ENCODE data around the gene CSNK2A1.
"Not testable (repeated sequence)": the region's sequence is repeated elsewhere in the genome, so short reads cannot be mapped to it uniquely, and the experiment has no call there.

The CSNK2A1 gene

DNA sequence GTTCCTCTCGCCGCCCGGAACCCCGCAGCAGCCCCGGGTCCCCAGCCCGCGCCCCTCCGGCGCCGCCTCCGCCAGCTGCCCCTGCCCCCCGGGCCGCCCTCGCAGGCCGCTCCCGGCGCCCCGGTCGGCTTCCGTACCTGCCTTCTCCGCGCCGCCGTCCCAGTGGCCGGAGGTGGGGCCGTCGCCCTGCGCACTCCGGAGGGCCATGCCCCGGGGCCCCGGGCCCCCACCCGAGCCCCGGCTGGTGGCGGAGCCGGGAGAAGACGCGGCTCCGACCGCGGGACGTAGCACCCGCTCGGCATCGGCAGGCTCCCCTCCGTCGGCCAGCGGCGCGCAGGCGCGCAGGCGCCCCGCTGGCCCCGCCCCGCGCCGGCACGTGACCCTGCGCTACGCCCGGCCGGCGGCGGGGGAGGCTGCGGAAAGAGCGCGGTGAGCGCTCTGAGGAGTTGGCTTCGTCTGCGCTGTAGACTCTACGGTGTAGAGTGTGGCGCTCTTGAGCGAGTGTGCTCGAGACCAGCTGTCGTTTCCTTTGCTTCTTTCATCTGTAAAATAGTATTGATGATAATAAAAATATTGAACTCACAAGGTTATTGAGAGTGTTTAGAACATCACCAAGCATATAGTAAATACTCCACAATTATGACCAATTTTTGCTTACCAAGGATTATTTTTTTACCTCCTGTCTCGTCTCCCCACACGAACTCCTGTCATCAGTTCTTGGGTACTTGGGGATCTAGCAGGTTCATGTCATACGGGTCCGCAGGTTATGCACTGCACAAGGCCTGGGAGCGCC lies 81.2 kb downstream of the CSNK2A1 start, which contains the start of gene TBC1D20:
TBC1D20 (minus strand) TSS at position 335 of the 793 bp plus-strand sequence; CDS start at position 207, 128 bp downstream.
- H3K4me2 ChIP-seq (ENCODE audit: low read length), result peak within 1 kb of the TSS; percentile 94
- H3K36me3 ChIP-seq (ENCODE audit: insufficient read depth, low read length), result no peaks in the 10 kb centered on the region
- H3K4me3 ChIP-seq (ENCODE audit: low read length), result peak within 1 kb of the TSS; percentile 98
- H3K27me3 ChIP-seq (ENCODE audit: control insufficient read depth, insufficient read depth, low read length), result no peaks in the 10 kb centered on the region
- peak within 1 kb of the TSS; percentile 87 for H3K9ac ChIP-seq (ENCODE audit: low read depth, low read length)
- no peaks in the 10 kb centered on the region for H3K9me3 ChIP-seq (replicated peaks; ENCODE audit: low read length)
- peaks cover 16% of the 10 kb centered on the region for H3K4me1 ChIP-seq (ENCODE audit: control insufficient read depth, insufficient read depth, low read length)

DNA sequence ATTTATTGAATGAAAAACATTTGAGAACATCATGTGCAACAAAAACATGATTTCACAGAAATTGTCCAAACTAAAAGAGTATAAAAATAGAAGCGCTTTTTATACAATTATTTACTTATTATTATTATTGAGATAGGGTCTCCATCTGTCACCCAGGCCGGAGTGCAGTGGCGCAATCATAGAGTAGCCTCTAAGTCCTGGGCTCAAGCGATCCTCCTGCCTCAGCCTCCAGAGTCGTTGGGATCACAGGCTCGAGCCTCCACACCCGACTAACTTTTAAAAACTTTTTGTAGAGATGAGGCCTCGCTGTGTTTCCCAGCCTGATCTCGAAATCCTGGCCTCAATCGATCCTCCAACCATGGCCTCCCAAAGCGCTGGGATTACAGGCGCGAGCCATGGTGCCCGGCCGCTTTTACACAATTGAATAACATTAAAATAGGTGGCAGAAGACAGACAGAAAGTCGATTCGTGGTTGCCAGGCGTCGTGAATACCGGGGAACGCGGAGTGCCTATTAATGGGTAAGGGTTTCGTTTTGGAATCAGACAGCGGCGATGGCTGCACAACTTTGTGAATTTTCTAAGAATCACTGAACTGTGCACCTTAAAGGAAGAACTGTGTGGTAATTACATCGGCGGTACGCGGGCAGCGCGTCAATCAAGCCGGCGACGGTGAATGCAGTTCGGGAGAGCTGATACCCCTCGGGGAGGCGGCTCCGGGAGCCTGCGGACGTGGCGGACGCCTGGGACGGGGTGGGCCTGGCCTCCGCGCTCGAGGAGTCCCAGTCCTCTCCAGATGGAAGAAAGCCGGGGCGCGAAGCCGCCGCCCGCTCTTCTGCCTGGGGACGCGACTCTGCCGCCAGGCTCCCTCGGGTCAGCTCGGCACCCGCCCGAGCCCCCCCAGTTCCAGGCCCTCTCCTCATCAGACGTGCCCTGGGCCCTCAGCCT lies 82.1 kb downstream of the CSNK2A1 start:
- Histone ChIP-seq H3K9ac (ENCODE audit: low read depth, low read length) (peak overlapping the region; percentile 87), H3K9me3 (replicated peaks; ENCODE audit: low read length) (no peaks in the 10 kb centered on the region), H3K4me2 (ENCODE audit: low read length) (peak overlapping the region; percentile 94), H3K36me3 (ENCODE audit: insufficient read depth, low read length) (no peaks in the 10 kb centered on the region), H3K4me1 (ENCODE audit: control insufficient read depth, insufficient read depth, low read length) (peaks cover 16% of the 10 kb centered on the region), H3K27me3 (ENCODE audit: control insufficient read depth, insufficient read depth, low read length) (no peaks in the 10 kb centered on the region), H3K4me3 (ENCODE audit: low read length) (peak overlapping the region; percentile 98)

DNA sequence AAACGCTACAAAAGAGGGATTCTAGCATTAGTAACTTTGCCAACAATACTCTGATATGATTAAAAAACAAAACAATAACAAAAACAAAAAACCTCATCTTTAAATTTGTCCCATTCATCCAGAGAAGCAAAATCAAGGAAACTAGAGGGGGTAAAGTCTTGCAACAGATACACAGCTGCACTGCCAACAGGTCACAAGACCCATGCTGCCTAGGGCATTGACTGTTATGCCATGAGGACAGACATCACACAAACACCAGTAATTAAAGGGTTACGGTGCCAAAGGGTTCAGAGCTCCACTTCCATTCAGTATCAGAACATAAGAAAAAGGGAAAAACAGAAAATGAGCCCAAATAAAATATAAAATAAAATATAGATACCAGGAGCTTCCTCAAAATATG lies 82.9 kb downstream of the CSNK2A1 start:
- Histone ChIP-seq H3K9me3 (replicated peaks; ENCODE audit: low read length) (no peaks in the 10 kb centered on the region), H3K4me1 (ENCODE audit: control insufficient read depth, insufficient read depth, low read length) (peaks cover 16% of the 10 kb centered on the region), H3K4me2 (ENCODE audit: low read length) (peak overlapping the region; percentile 94), H3K36me3 (ENCODE audit: insufficient read depth, low read length) (no peaks in the 10 kb centered on the region), H3K27me3 (ENCODE audit: control insufficient read depth, insufficient read depth, low read length) (no peaks in the 10 kb centered on the region), H3K9ac (ENCODE audit: low read depth, low read length) (peak overlapping the region; percentile 87), H3K4me3 (ENCODE audit: low read length) (peak overlapping the region; percentile 98)

DNA sequence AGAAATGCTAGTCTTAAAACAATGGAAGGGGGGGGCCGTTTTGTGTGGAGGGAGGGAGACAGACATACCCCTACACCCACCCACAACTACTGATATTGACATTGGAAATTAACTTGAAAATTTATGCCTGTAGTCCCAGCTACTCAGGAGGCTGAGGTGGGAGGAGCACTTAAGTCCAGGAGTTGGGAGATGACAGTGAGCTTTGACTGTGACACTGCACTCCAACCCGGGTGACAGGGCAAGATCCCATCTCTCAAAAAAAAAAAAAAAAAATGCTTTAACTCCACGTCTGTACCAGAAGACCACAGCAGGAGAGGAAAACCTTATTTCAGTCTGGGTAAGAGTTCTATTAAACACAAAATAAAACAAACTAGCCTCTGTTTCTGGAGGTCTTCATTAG lies 83.4 kb downstream of the CSNK2A1 start:
- peak overlapping the region; percentile 94 for H3K4me2 ChIP-seq (ENCODE audit: low read length)
- H3K4me1 ChIP-seq (ENCODE audit: control insufficient read depth, insufficient read depth, low read length), result peaks cover 16% of the 10 kb centered on the region
- H3K9ac ChIP-seq (ENCODE audit: low read depth, low read length), result peak overlapping the region; percentile 22
- no peaks in the 10 kb centered on the region for H3K9me3 ChIP-seq (replicated peaks; ENCODE audit: low read length)
- H3K27me3 ChIP-seq (ENCODE audit: control insufficient read depth, insufficient read depth, low read length), result no peaks in the 10 kb centered on the region
- H3K4me3 ChIP-seq (ENCODE audit: low read length), result peak overlapping the region; percentile 9
- no peaks in the 10 kb centered on the region for H3K36me3 ChIP-seq (ENCODE audit: insufficient read depth, low read length)

DNA sequence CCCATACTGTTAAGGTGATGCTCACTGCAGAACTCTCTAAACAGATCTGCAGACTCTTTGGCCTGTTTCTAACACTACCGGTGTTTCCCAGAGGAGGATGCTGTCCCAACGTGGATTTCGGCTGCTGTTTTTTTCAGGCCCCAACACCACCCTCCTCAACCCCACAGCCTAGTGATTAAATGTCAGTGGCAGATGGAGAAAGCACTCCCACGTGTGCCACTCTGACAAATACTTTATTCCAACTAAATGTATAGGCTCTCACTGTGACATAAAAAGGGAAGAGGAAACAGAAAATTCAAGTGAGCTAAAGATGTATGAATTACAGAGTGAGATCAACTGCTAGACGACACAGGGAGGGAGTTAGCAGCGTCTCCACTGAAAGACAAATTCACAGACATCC lies 84.8 kb downstream of the CSNK2A1 start:
- no peaks in the 10 kb centered on the region for H3K36me3 ChIP-seq (ENCODE audit: insufficient read depth, low read length)
- H3K9ac ChIP-seq (ENCODE audit: low read depth, low read length), result no peak overlapping the region
- peaks cover 16% of the 10 kb centered on the region for H3K4me1 ChIP-seq (ENCODE audit: control insufficient read depth, insufficient read depth, low read length)
- no peaks in the 10 kb centered on the region for H3K27me3 ChIP-seq (ENCODE audit: control insufficient read depth, insufficient read depth, low read length)
- H3K4me2 ChIP-seq (ENCODE audit: low read length), result peak overlapping the region; percentile 25
- no peak overlapping the region for H3K4me3 ChIP-seq (ENCODE audit: low read length)
- no peaks in the 10 kb centered on the region for H3K9me3 ChIP-seq (replicated peaks; ENCODE audit: low read length)

DNA sequence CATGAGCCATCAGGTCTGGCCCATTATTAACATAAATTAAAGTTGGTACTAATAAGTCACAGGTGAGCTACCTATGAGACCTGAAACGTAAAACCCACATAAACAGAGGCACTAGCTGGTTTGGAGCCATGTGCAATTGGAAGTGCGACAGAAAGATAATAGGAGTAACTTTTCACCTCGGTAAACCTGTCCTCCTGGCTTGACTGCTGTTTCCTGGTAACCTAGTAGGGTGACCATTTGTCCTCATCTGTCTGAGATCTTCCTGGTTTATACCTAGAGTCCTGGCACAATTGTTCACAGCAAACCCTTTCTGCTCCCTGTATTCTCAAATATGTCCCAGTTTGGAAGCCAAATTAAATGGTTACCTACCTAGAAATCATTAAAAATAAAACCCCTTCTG lies 88.6 kb downstream of the CSNK2A1 start:
- no peaks in the 10 kb centered on the region for H3K27me3 ChIP-seq (ENCODE audit: control insufficient read depth, insufficient read depth, low read length)
- no peaks in the 10 kb centered on the region for H3K9me3 ChIP-seq (replicated peaks; ENCODE audit: low read length)
- no peak overlapping the region for H3K4me2 ChIP-seq (ENCODE audit: low read length)
- no peak overlapping the region for H3K9ac ChIP-seq (ENCODE audit: low read depth, low read length)
- H3K36me3 ChIP-seq (ENCODE audit: insufficient read depth, low read length), result peaks cover 5% of the 10 kb centered on the region
- H3K4me1 ChIP-seq (ENCODE audit: control insufficient read depth, insufficient read depth, low read length), result peaks cover 4% of the 10 kb centered on the region
- H3K4me3 ChIP-seq (ENCODE audit: low read length), result no peak overlapping the region

DNA sequence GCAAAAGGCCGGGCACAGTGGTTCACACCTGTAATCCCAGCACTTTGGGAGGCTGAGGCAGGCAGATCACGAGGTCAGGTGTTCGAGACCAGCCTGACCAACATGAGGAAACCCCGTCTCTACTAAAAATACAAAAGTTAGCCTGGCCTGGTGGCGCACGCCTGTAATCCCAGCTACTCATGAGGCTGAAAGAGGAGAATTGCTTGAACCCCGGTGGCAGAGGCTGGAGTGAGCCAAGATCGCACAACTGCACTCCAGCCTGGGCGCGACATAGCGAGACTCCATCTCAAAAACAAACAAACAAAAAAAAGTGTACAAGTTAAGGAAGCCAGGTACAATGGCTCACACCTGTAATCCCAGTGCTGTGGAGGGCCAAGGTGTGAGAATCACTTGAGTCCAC lies 91.6 kb downstream of the CSNK2A1 start:
- not testable (repeated sequence) for H3K4me3 ChIP-seq (ENCODE audit: low read length); H3K4me2 ChIP-seq (ENCODE audit: low read length); H3K4me1 ChIP-seq (ENCODE audit: control insufficient read depth, insufficient read depth, low read length); H3K9ac ChIP-seq (ENCODE audit: low read depth, low read length); H3K9me3 ChIP-seq (replicated peaks; ENCODE audit: low read length); H3K27me3 ChIP-seq (ENCODE audit: control insufficient read depth, insufficient read depth, low read length); H3K36me3 ChIP-seq (ENCODE audit: insufficient read depth, low read length)

DNA sequence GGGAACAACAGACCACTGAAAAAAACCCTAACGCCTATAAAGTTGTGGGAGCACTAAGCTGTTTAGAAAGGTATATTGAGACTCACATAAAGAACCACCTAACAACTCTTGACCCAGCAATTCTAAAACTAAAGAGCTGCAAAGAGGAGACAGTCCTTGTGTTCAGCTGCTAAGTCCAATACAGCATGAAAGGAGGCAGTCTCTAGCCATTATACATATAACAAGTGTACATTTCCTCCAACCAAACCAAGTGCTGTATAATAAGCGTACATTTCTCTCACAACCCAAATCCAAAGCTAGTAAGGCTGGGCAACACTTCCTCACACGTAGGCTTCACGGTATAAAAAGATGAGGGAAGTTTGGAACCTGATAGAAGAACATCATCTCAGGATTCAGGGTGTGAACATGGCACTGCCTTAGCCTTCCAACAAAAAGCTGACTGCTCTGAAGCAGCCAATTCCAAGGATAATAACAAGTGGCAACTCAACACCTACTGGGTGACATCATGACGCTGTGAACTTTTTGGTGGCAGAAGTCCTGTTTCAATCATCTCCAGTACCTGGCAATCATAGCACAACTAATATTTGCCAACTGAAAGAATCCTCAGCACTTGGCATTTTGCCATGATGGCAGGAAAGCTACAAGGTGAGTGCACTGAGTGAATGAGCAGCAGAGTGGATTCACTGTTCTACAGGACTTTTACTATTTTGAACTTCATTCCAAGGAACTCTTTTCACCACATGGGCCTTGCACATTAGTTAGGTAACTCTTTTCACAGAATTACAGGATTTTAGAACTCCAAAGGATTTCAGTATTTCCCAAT lies 97.9 kb downstream of the CSNK2A1 start:
- Histone ChIP-seq H3K9me3 (replicated peaks; ENCODE audit: low read length) (no peaks in the 10 kb centered on the region), H3K36me3 (ENCODE audit: insufficient read depth, low read length) (peaks cover 48% of the 10 kb centered on the region), H3K27me3 (ENCODE audit: control insufficient read depth, insufficient read depth, low read length) (no peaks in the 10 kb centered on the region), H3K4me2 (ENCODE audit: low read length) (no peak overlapping the region), H3K4me3 (ENCODE audit: low read length) (no peak overlapping the region), H3K9ac (ENCODE audit: low read depth, low read length) (no peak overlapping the region), H3K4me1 (ENCODE audit: control insufficient read depth, insufficient read depth, low read length) (peaks cover 14% of the 10 kb centered on the region)

DNA sequence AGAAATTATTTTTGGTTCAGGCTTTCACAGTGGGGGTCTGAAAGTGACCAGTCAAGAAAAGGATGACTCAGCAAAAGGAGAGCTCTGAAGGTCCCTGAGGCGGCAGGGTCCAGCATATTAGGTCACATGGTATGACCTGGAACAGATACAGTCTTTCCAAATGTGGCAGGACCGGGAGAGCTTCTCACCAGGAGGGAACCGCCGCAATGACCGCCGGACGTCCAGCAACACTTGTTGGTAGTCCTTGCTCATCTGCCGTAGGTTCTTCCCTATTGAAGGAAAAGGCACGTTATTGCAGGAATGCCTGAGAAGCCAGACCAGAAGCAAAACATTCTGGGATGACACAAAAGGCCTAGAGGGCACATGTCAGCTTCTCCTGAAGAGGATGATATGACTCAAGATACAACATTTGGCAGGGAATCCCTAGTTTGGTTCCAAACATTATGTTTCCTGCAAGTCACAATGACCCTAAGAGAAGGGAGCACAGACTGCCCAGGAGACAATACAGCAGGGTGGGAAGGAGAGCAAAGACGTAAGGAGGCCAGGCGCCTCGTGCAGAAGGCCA lies 98.6 kb downstream of the CSNK2A1 start:
- H3K4me2 ChIP-seq (ENCODE audit: low read length), result peak overlapping the region; percentile 15
- no peaks in the 10 kb centered on the region for H3K9me3 ChIP-seq (replicated peaks; ENCODE audit: low read length)
- H3K9ac ChIP-seq (ENCODE audit: low read depth, low read length), result peak overlapping the region; percentile 7
- no peaks in the 10 kb centered on the region for H3K27me3 ChIP-seq (ENCODE audit: control insufficient read depth, insufficient read depth, low read length)
- peaks cover 54% of the 10 kb centered on the region for H3K36me3 ChIP-seq (ENCODE audit: insufficient read depth, low read length)
- H3K4me3 ChIP-seq (ENCODE audit: low read length), result no peak overlapping the region
- H3K4me1 ChIP-seq (ENCODE audit: control insufficient read depth, insufficient read depth, low read length), result peaks cover 14% of the 10 kb centered on the region

DNA sequence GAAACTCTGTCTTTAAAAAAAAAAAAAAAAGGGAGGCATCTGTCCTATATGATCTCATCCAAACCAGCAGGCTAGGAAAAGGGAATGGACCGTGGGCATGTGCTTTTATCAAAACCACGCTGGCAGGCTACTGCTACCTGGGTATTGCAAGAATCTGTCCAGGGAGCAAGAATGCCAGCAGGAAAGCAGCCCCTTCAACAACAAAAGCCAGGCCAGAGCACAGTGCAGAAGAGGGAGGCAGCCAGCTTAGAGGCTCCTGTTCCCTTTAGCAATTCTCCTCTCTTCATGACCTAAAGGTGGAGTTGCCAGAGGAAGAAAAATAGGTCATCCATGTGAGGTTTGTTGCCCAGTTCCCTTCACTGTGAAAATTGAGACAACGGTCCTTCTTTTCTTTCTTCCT lies 99.5 kb downstream of the CSNK2A1 start:
- Histone ChIP-seq H3K4me2 (ENCODE audit: low read length) (no peak overlapping the region), H3K4me1 (ENCODE audit: control insufficient read depth, insufficient read depth, low read length) (peaks cover 14% of the 10 kb centered on the region), H3K36me3 (ENCODE audit: insufficient read depth, low read length) (peaks cover 62% of the 10 kb centered on the region), H3K9ac (ENCODE audit: low read depth, low read length) (no peak overlapping the region), H3K27me3 (ENCODE audit: control insufficient read depth, insufficient read depth, low read length) (no peaks in the 10 kb centered on the region), H3K4me3 (ENCODE audit: low read length) (no peak overlapping the region), H3K9me3 (replicated peaks; ENCODE audit: low read length) (no peaks in the 10 kb centered on the region)

Measured in skeletal muscle satellite cell (primary cell).